H1 (cell line): ENCODE results near the gene PUS3. TPM values are rescaled to one million over a fixed set of nuclear protein-coding genes. Genes with fewer than 3 reads are reported as not detected.
A peak's percentile ranks its signal among the peaks of the same experiment; 100 is the strongest.

ENCODE experiments used
- CTCF ChIA-PET: fragments of 300-600 bp; sonication (Branson Sonifier 250); formaldehyde crosslinking; loops from one replicate; lab custom pipeline; 2021; ENCODE audit not compliant: partially characterized antibody; lab: Charles Lee
- POLR2A ChIA-PET: fragments of 300-600 bp; sonication (Branson Sonifier 250); formaldehyde crosslinking; loops from one replicate; lab custom pipeline; 2021; ENCODE audit warnings: inconsistent platforms; ENCODE audit not compliant: partially characterized antibody; lab: Charles Lee
- DNase-seq, 2 experiments: peaks; one replicate each; pipeline versions ENCODE4 v3.0.0 to v3.0.0-alpha.2; 2010 to 2022; ENCODE audit warnings: low spot score in 2 of 2, low read depth in 1 of 2, mixed read lengths in 1 of 2
- FAIRE-seq: peaks from 2 replicates; lab custom pipeline; 2011; peaks lifted over from hg19 to GRCh38; lab: Jason Lieb, UNC
- H2AFZ ChIP-seq: 2 replicates; pipeline ENCODE4 v1.8.1; 2012; ENCODE audit warnings: low read length, inconsistent platforms
- H2AK5ac ChIP-seq: 2 replicates; pipeline ENCODE4 v1.6.1; 2013; ENCODE audit warnings: low read depth, low read length
- H2BK120ac ChIP-seq: replicated peaks from 2 replicates; pipeline ENCODE3; 2013; ENCODE audit warnings: low read depth, low read length, inconsistent platforms
- H2BK12ac ChIP-seq: 2 replicates; pipeline ENCODE4 v1.6.1; 2013; ENCODE audit warnings: low read depth, low read length
- H2BK15ac ChIP-seq: 2 replicates; pipeline ENCODE4 v1.6.1; 2013; ENCODE audit warnings: low read length
- H2BK20ac ChIP-seq: 2 replicates; pipeline ENCODE4 v1.6.1; 2013; ENCODE audit warnings: low read length
- H2BK5ac ChIP-seq: 2 replicates; pipeline ENCODE4 v1.6.1; 2013; ENCODE audit warnings: low read depth, low read length
- H3K14ac ChIP-seq: 2 replicates; pipeline ENCODE4 v1.6.1; 2013; ENCODE audit warnings: inconsistent platforms; ENCODE audit not compliant: insufficient read length
- H3K18ac ChIP-seq: 2 replicates; pipeline ENCODE4 v1.6.1; 2013; ENCODE audit warnings: low read length; ENCODE audit errors: extremely low read depth
- H3K23ac ChIP-seq: 2 replicates; pipeline ENCODE4 v1.6.1; 2013; ENCODE audit warnings: inconsistent platforms; ENCODE audit not compliant: insufficient read length
- H3K23me2 ChIP-seq: 2 replicates; pipeline ENCODE4 v1.6.1; 2013; ENCODE audit warnings: low read depth, low read length
- H3K27ac ChIP-seq: 2 replicates; pipeline ENCODE4 v1.6.1; 2011; ENCODE audit warnings: low read depth, low read length, inconsistent platforms
- H3K27me3 ChIP-seq, 4 experiments: replicated peaks in 1 of 4; 1 replicate in 1 of 4; 2 replicates in 3 of 4; pipeline versions ENCODE4 v1.6.1 to v1.8.1; 2011 to 2013; ENCODE audit warnings: low read length in 3 of 4, mild to moderate bottlenecking in 3 of 4, inconsistent platforms in 2 of 4, mixed read lengths in 2 of 4, moderate library complexity in 1 of 4; ENCODE audit not compliant: control insufficient read depth in 3 of 4, insufficient read depth in 3 of 4; ENCODE audit errors: extremely low read depth in 1 of 4
- H3K36me3 ChIP-seq, 4 experiments: 2 replicates each; pipeline versions ENCODE4 v1.6.1 to v1.8.1; 2011 to 2013; ENCODE audit warnings: mild to moderate bottlenecking in 4 of 4, low read length in 3 of 4, moderate library complexity in 2 of 4, control low read depth in 1 of 4, inconsistent platforms in 1 of 4; ENCODE audit not compliant: insufficient read depth in 4 of 4, control insufficient read depth in 2 of 4
- H3K4ac ChIP-seq: replicated peaks from 2 replicates; pipeline ENCODE3; 2013; ENCODE audit warnings: low read length, low read depth, mixed read lengths, inconsistent platforms; ENCODE audit not compliant: insufficient read length
- H3K4me1 ChIP-seq, 4 experiments: replicated peaks in 1 of 4; 1 replicate in 1 of 4; 2 replicates in 3 of 4; pipeline versions ENCODE4 v1.6.1 to v1.8.1; 2011 to 2013; ENCODE audit warnings: low read length in 3 of 4, inconsistent platforms in 2 of 4, mixed read lengths in 1 of 4; ENCODE audit not compliant: insufficient read depth in 4 of 4, control insufficient read depth in 3 of 4
- H3K4me2 ChIP-seq, 2 experiments: 2 replicates each; pipeline versions ENCODE4 v1.6.1 to v1.8.1; 2011 to 2013; ENCODE audit warnings: low read depth in 2 of 2, low read length in 2 of 2, control low read depth in 1 of 2, inconsistent platforms in 1 of 2, mild to moderate bottlenecking in 1 of 2; ENCODE audit not compliant: insufficient read depth in 1 of 2
- H3K4me3 ChIP-seq, 4 experiments: fragments of 200-600, 300-600 bp in 1 of 4; sonication (generic), shearing (Covaris generic), sonication (Bioruptor Twin) in 1 of 4; 2 replicates each; pipeline versions ENCODE4 v1.5.1 to v1.8.1; 2011 to 2016; ENCODE audit warnings: low read length in 4 of 4, low read depth in 3 of 4, control low read depth in 2 of 4, inconsistent platforms in 2 of 4, mild to moderate bottlenecking in 2 of 4, mixed read lengths in 1 of 4, moderate library complexity in 1 of 4; ENCODE audit not compliant: insufficient read depth in 2 of 4; ENCODE audit errors: extremely low read depth in 1 of 4
- H3K56ac ChIP-seq: replicated peaks from 2 replicates; pipeline ENCODE3; 2013; ENCODE audit warnings: low read depth, mild to moderate bottlenecking, mixed read lengths, low read length, inconsistent platforms; ENCODE audit not compliant: insufficient read length
- H3K79me1 ChIP-seq: 2 replicates; pipeline ENCODE4 v1.6.1; 2013; ENCODE audit warnings: low read depth, low read length, control low read depth
- H3K79me2 ChIP-seq, 2 experiments: 2 replicates each; pipeline versions ENCODE4 v1.6.1 to v1.8.1; 2012 to 2013; ENCODE audit warnings: low read length in 2 of 2, mild to moderate bottlenecking in 2 of 2, inconsistent platforms in 1 of 2; ENCODE audit not compliant: insufficient read depth in 2 of 2, control insufficient read depth in 1 of 2
- H3K9ac ChIP-seq, 4 experiments: replicated peaks in 1 of 4; 1 replicate in 1 of 4; 2 replicates in 3 of 4; pipeline versions ENCODE4 v1.6.1 to v1.8.1; 2011 to 2013; ENCODE audit warnings: low read depth in 3 of 4, low read length in 3 of 4, control low read depth in 2 of 4, mild to moderate bottlenecking in 2 of 4, moderate library complexity in 2 of 4, inconsistent platforms in 1 of 4; ENCODE audit errors: extremely low read depth in 1 of 4
- H3K9me3 ChIP-seq, 2 experiments: 2 replicates each; pipeline versions ENCODE4 v1.6.1 to v1.8.1; 2012 to 2013; ENCODE audit warnings: mild to moderate bottlenecking in 2 of 2, moderate library complexity in 2 of 2, control low read depth in 1 of 2, inconsistent platforms in 1 of 2, low read depth in 1 of 2, low read length in 1 of 2, mixed read lengths in 1 of 2; ENCODE audit not compliant: insufficient read depth in 2 of 2
- H4K20me1 ChIP-seq, 2 experiments: replicated peaks in 1 of 2; 2 replicates each; pipeline versions ENCODE3 to v1.8.1; 2011 to 2013; ENCODE audit warnings: inconsistent platforms in 2 of 2, low read length in 2 of 2, mild to moderate bottlenecking in 1 of 2; ENCODE audit not compliant: insufficient read depth in 2 of 2, control insufficient read depth in 1 of 2
- H4K5ac ChIP-seq: 2 replicates; pipeline ENCODE4 v1.6.1; 2013; ENCODE audit warnings: low read length, low read depth, mixed read lengths, inconsistent platforms; ENCODE audit not compliant: insufficient read length
- H4K8ac ChIP-seq: 2 replicates; pipeline ENCODE4 v1.8.0; 2013; ENCODE audit warnings: mild to moderate bottlenecking, moderate library complexity, low read length, inconsistent platforms; ENCODE audit not compliant: insufficient read depth; ENCODE audit errors: extremely low read depth
- H4K91ac ChIP-seq: replicated peaks from 2 replicates; pipeline ENCODE3; 2013; ENCODE audit warnings: low read length, mixed read lengths, inconsistent platforms; ENCODE audit not compliant: insufficient read length
- BCL11A ChIP-seq, 2 experiments: IDR thresholded peaks; one replicate each; pipeline ENCODE4 v1.6.1; 2011; ENCODE audit warnings: low read depth in 2 of 2, low read length in 2 of 2, mild to moderate bottlenecking in 2 of 2
- CBX8 ChIP-seq: fragments of 300-800, 300-1000 bp; sonication (generic); IDR thresholded peaks from 2 replicates; pipeline ENCODE4 v1.7.1; 2016; ENCODE audit warnings: low read depth, low read length, borderline replicate concordance
- EP300 ChIP-seq, 2 experiments: IDR thresholded peaks; 1 replicate in 1 of 2; 2 replicates in 1 of 2; pipeline ENCODE4 v1.6.1; 2011 to 2012; ENCODE audit warnings: low read depth in 2 of 2, low read length in 2 of 2, mild to moderate bottlenecking in 2 of 2, borderline replicate concordance in 1 of 2, inconsistent platforms in 1 of 2, moderate library complexity in 1 of 2
- GTF2F1 ChIP-seq: IDR thresholded peaks from 2 replicates; pipeline ENCODE4 v1.6.1; 2012; ENCODE audit warnings: low read depth, low read length, improper control_type of control experiment, borderline replicate concordance
- JUN ChIP-seq: IDR thresholded peaks from 2 replicates; pipeline ENCODE4 v1.6.1; 2011; ENCODE audit warnings: low read depth, mild to moderate bottlenecking, improper control_type of control experiment, low read length
- MAFK ChIP-seq: IDR thresholded peaks from 2 replicates; pipeline ENCODE4 v1.6.1; 2012; ENCODE audit warnings: low read depth, mild to moderate bottlenecking, improper control_type of control experiment, low read length
- SIX5 ChIP-seq: IDR thresholded peaks from 2 replicates; pipeline ENCODE4 v1.6.1; 2011; ENCODE audit warnings: mild to moderate bottlenecking, low read depth, low read length
- SUZ12 ChIP-seq: fragments of 200-600 bp; sonication (generic); IDR thresholded peaks from 2 replicates; pipeline ENCODE4 v1.6.1; 2012; ENCODE audit warnings: mild to moderate bottlenecking, inconsistent platforms, low read length, moderate library complexity, mixed read lengths
- TAF1 ChIP-seq: IDR thresholded peaks from 2 replicates; pipeline ENCODE4 v1.6.1; 2011; ENCODE audit warnings: mild to moderate bottlenecking, low read depth, low read length
- WGBS, 2 experiments: shearing (Covaris generic) in 1 of 2; methylation state at CpG; one replicate each; pipeline versions ENCODE4 v1.1.6 to v1.1.7; 2013 to 2015; ENCODE audit warnings: low lambda C conversion rate in 2 of 2, mixed read lengths in 2 of 2, inconsistent platforms in 1 of 2, low coverage in 1 of 2, missing lambda C conversion rate in 1 of 2; ENCODE audit not compliant: insufficient replicate concordance in 2 of 2, insufficient coverage in 1 of 2, insufficient read length in 1 of 2; ENCODE audit errors: extremely low coverage in 1 of 2, missing lambda C conversion rate in 1 of 2; 5-methylcytosine and 5-hydroxymethylcytosine counted together
- polyA plus RNA-seq, 7 experiments: library from polyadenylated mRNA; depleted of rRNA in 3 of 7; stranded (reverse) in 5 of 7; unstranded in 2 of 7; fragments of >200 nt in 5 of 7; fragments of 200-250 nt in 2 of 7; gene quantifications; 1 replicate in 5 of 7; 2 replicates in 1 of 7; 4 replicates in 1 of 7; pipeline versions ENCODE4 v1.2.1 to v1.2.3, GENCODE V29; 2011 to 2013; ENCODE audit warnings: missing spikeins in 2 of 7, mixed read lengths in 2 of 7
- total RNA-seq: library from RNA; stranded (reverse); fragmentation: NEBNext Ultra II Directional; extraction: Animal tissue kit (Norgen Biotek cat#: 25700); gene quantifications from 2 replicates; pipeline ENCODE4 v1.2.1, GENCODE V29; 2021
- TF ChIP-seq, protein P1 (sequence below): IDR thresholded peaks from 2 replicates; pipeline ENCODE4 v1.6.1; 2012; ENCODE audit warnings: inconsistent platforms
- TF ChIP-seq, protein P2 (sequence below): IDR thresholded peaks from 2 replicates; pipeline ENCODE4 v1.6.1; 2012; ENCODE audit warnings: low read length, inconsistent platforms

Gene PUS3
- total and polyA plus RNA-seq, 2 of the 8 experiments (the other 6 are each of a cell fraction or from before 2014, with no cell fraction given), result 8.7 to 22.6 TPM

DNA sequence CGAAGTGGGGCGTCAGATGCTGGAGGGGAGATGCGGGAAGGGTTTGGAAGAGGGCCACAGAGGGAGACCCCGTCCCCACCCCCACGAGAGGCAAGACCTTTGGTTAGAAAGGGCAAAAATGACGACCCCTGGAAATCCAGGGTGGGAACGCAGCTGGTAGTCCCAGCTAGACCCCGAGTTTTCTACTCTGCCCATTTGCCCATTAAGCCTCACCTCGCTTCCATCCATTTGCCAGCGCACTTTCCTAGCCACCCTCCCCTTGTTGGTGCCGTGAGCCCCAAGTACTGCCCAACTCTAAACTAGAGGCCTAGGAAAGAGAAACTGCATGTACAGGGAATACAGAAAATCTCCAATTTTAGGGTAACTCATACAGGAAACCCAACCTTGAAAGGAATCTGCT, 1.7 kb upstream of the PUS3 start:
- H2AK5ac ChIP-seq, result no peak overlapping the region
- TF ChIP-seq GTF2F1, result no peak
- TF ChIP-seq EP300 (IDR thresholded peaks at IDR 0.05; ENCODE audit: borderline replicate concordance in 1 of 2, low read depth in 2 of 2, low read length in 2 of 2), result no peak
- TF ChIP-seq JUN, result no peak
- TF ChIP-seq MAFK, result no peak
- TF ChIP-seq SUZ12, result peak; percentile 10; the same call in 1 of the 2 replicates
- TF ChIP-seq CBX8, result no peak
- no peak for TF ChIP-seq SIX5
- TF ChIP-seq BCL11A (IDR thresholded peaks at IDR 0.05; ENCODE audit: low read depth in 2 of 2, low read length in 2 of 2), result no peak
- TF ChIP-seq, protein P1, sequence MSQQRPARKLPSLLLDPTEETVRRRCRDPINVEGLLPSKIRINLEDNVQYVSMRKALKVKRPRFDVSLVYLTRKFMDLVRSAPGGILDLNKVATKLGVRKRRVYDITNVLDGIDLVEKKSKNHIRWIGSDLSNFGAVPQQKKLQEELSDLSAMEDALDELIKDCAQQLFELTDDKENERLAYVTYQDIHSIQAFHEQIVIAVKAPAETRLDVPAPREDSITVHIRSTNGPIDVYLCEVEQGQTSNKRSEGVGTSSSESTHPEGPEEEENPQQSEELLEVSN, result peak; percentile 32; the same call in 1 of the 2 replicates
- TF ChIP-seq TAF1, result no peak
- TF ChIP-seq, protein P2, sequence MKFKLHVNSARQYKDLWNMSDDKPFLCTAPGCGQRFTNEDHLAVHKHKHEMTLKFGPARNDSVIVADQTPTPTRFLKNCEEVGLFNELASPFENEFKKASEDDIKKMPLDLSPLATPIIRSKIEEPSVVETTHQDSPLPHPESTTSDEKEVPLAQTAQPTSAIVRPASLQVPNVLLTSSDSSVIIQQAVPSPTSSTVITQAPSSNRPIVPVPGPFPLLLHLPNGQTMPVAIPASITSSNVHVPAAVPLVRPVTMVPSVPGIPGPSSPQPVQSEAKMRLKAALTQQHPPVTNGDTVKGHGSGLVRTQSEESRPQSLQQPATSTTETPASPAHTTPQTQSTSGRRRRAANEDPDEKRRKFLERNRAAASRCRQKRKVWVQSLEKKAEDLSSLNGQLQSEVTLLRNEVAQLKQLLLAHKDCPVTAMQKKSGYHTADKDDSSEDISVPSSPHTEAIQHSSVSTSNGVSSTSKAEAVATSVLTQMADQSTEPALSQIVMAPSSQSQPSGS, result no peak

More for the DNA sequence above, 1.7 kb upstream of the PUS3 start:
- ChIA-PET POLR2A (no interaction called here), CTCF (interaction anchor here (1.5 kb wide), 1 partner anchor 17 kb away, joined by 3 read pairs; no protein-coding TSS in a partner anchor)
- peak overlapping the region; percentile 14 to 91 (median 20); a peak in 5 of 8 replicates for H3K4me3 ChIP-seq
- peaks cover 7% of the 10 kb centered on the region for H3K23me2 ChIP-seq
- peaks cover 0 to 22% of the 10 kb centered on the region in 2 experiments; a peak in 2 of 4 replicates for H3K79me2 ChIP-seq
- H4K91ac ChIP-seq, result no peak overlapping the region
- H3K79me1 ChIP-seq, result no peaks in the 10 kb centered on the region
- H2BK12ac ChIP-seq, result no peak overlapping the region; the same call in 1 of the 2 replicates
- H3K27me3 ChIP-seq, result peaks cover 3 to 18% (median 12%) of the 10 kb centered on the region in 4 experiments
- no peak overlapping the region for H2BK20ac ChIP-seq
- no peak overlapping the region for H4K5ac ChIP-seq
- peaks cover 0 to 11% (median 3%) of the 10 kb centered on the region in 4 experiments; a peak in 6 of 8 replicates for H3K36me3 ChIP-seq
- no peak overlapping the region for H3K27ac ChIP-seq
- no peak overlapping the region; the same call in 1 of the 2 replicates for H2AFZ ChIP-seq
- peak overlapping the region; percentile 98 to 99 for H3K4me2 ChIP-seq
- no peak overlapping the region for H3K9ac ChIP-seq
- no peak overlapping the region for H2BK120ac ChIP-seq
- no peaks in the 10 kb centered on the region for H3K9me3 ChIP-seq
- no peak overlapping the region for H3K56ac ChIP-seq
- H4K20me1 ChIP-seq, result no peaks in the 10 kb centered on the region
- H2BK15ac ChIP-seq, result no peak overlapping the region
- H3K4ac ChIP-seq, result no peak overlapping the region
- no peak overlapping the region for H2BK5ac ChIP-seq
- H3K23ac ChIP-seq, result no peak overlapping the region
- DNase-seq (no peak), FAIRE-seq (no peak)
- H3K4me1 ChIP-seq, result peaks cover 0 to 4% (median 0%) of the 10 kb centered on the region in 4 experiments; a peak in 2 of 7 replicates
- H4K8ac ChIP-seq, result peak overlapping the region; percentile 90
- 68% methylated on average over 10 of the region's 11 CpGs; no CpG with 5 or more reads in 1 of the 2 experiments for WGBS, 2 experiments
- H3K18ac ChIP-seq, result peak overlapping the region; percentile 88
- H3K14ac ChIP-seq, result no peak overlapping the region
